Duodenal mucosa (tissue), 2 donors: ENCODE measurements around the gene POU4F3.
A peak's percentile ranks its signal among the peaks of the same experiment; 100 is the strongest.

Experiments used
- H3K27ac ChIP-seq: one replicate; pipeline ENCODE4 v1.7.0; 2013; ENCODE audit warnings: low read depth, low read length
- H3K27me3 ChIP-seq, 2 donors: one replicate each; pipeline ENCODE4 v1.7.0; 2013; ENCODE audit warnings: low read length in 2 of 2, control low read depth in 1 of 2; ENCODE audit not compliant: insufficient read depth in 2 of 2, control insufficient read depth in 1 of 2
- H3K36me3 ChIP-seq, 2 donors: one replicate each; pipeline ENCODE4 v1.7.0; 2013; ENCODE audit warnings: low read length in 2 of 2, control low read depth in 1 of 2; ENCODE audit not compliant: insufficient read depth in 2 of 2, control insufficient read depth in 1 of 2
- H3K4me1 ChIP-seq, 2 donors: one replicate each; pipeline ENCODE4 v1.7.0; 2013; ENCODE audit warnings: low read length in 2 of 2, control low read depth in 1 of 2; ENCODE audit not compliant: insufficient read depth in 2 of 2, control insufficient read depth in 1 of 2
- H3K4me3 ChIP-seq, 2 donors: one replicate each; pipeline ENCODE4 v1.7.0; 2013; ENCODE audit warnings: low read length in 2 of 2, low read depth in 1 of 2
- H3K9ac ChIP-seq, 2 donors: one replicate each; pipeline ENCODE4 v1.7.0; 2013; ENCODE audit warnings: low read length in 2 of 2, low read depth in 1 of 2
- H3K9me3 ChIP-seq, 2 donors: one replicate each; pipeline ENCODE4 v1.7.0; 2013; ENCODE audit warnings: low read length in 2 of 2, control low read depth in 1 of 2; ENCODE audit not compliant: control insufficient read depth in 1 of 2

POU4F3 gene

GRCh38 chr5:146337928-146338327 is 711 bp upstream of the POU4F3 start:
- Histone ChIP-seq H3K4me3 (no peak overlapping the region), H3K27me3 (peaks cover 63 to 90% of the 10 kb centered on the region in 2 donors)

GRCh38 chr5:146339715-146340259 is 1.1 kb downstream of the POU4F3 start:
- H3K36me3 ChIP-seq = no peaks in the 10 kb centered on the region
- H3K4me3 ChIP-seq = no peak overlapping the region
- no peaks in the 10 kb centered on the region for H3K4me1 ChIP-seq
- no peak overlapping the region for H3K27ac ChIP-seq
- H3K9me3 ChIP-seq = no peaks in the 10 kb centered on the region
- peaks cover 76 to 92% of the 10 kb centered on the region in 2 donors for H3K27me3 ChIP-seq
- no peak overlapping the region for H3K9ac ChIP-seq

More at GRCh38 chr5:146337928-146338327, 711 bp upstream of the POU4F3 start:
- H3K9ac ChIP-seq = no peak overlapping the region
- H3K9me3 ChIP-seq = no peaks in the 10 kb centered on the region
- H3K27ac ChIP-seq = no peak overlapping the region
- no peaks in the 10 kb centered on the region for H3K36me3 ChIP-seq
- H3K4me1 ChIP-seq = no peaks in the 10 kb centered on the region

DNA sequence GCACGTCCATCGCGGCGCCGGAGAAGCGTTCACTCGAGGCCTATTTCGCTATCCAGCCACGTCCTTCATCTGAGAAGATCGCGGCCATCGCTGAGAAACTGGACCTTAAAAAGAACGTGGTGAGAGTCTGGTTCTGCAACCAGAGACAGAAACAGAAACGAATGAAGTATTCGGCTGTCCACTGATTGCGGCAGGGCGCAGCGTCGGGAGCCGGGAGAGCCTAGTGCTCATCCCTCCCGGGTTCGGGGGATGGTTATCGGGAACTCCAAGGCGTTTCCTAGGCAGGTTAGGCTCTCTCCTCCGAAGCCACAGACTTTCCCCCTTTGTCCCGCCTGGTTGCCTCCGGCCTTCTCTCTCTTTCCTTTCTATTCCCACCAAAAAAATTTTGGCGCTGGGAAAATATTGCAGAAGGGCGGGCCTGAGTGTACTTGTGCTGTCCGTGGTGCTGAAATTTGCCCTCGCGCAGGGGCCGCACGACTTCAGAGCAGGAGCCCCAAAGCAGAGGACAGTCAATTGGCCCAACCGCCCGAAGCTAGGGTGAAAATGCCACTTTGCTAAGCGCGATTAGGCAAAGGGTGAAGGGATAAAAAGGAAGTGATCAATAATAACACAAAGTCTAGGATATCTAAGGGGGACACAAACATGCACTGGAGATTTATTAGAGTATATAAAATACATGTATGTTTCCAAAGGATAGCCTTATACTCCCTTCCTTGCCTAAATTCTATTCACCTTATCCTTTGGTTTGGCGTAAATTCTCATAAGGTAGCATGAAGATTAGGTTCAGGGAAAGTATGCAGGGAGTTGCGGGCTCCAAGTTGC is 1.8 kb downstream of the POU4F3 start:
- Histone ChIP-seq H3K4me3 (no peak overlapping the region), H3K9ac (no peak overlapping the region), H3K27ac (no peak overlapping the region), H3K27me3 (peaks cover 83 to 93% of the 10 kb centered on the region in 2 donors), H3K9me3 (no peaks in the 10 kb centered on the region), H3K4me1 (no peaks in the 10 kb centered on the region), H3K36me3 (no peaks in the 10 kb centered on the region)

DNA sequence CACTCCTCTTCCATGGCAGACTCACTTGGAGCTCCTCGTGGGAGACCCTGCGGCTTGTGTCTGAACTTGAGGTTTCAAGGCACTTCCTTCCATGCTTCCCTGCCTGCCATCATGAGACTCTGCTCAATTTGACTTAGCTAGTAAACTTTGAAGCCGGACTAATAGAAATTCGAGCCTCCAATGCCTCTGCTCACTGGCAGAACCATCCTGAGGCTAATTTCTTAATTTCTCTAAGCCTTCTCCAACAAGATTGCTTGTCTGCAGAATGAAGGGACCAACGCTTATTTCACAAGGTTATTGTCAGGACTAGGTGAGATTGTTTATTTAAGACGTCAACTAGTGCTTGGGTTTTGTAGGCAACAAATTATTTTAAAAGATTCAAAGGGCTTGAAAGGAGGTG is 3.2 kb downstream of the POU4F3 start:
- H3K4me3 ChIP-seq = no peak overlapping the region
- H3K9me3 ChIP-seq = no peaks in the 10 kb centered on the region
- no peaks in the 10 kb centered on the region for H3K4me1 ChIP-seq
- H3K27ac ChIP-seq = no peak overlapping the region
- H3K36me3 ChIP-seq = no peaks in the 10 kb centered on the region
- H3K9ac ChIP-seq = no peak overlapping the region
- H3K27me3 ChIP-seq = peaks cover 82 to 91% of the 10 kb centered on the region in 2 donors

- Histone ChIP-seq H3K36me3 (no peaks in the 10 kb centered on the region), H3K27ac (no peak overlapping the region), H3K9ac (no peak overlapping the region), H3K9me3 (no peaks in the 10 kb centered on the region), H3K4me3 (no peak overlapping the region), H3K27me3 (peaks cover 78 to 85% of the 10 kb centered on the region in 2 donors), H3K4me1 (no peaks in the 10 kb centered on the region)
These were observed 3.9 kb downstream of the POU4F3 start for GRCh38 chr5:146342519-146342881.

GRCh38 chr5:146342882-146343865 is 4.5 kb downstream of the POU4F3 start:
- H3K36me3 ChIP-seq = no peaks in the 10 kb centered on the region
- no peak overlapping the region for H3K9ac ChIP-seq
- no peak overlapping the region for H3K4me3 ChIP-seq
- H3K9me3 ChIP-seq = no peaks in the 10 kb centered on the region
- H3K27ac ChIP-seq = no peak overlapping the region
- H3K27me3 ChIP-seq = peaks cover 71 to 78% of the 10 kb centered on the region in 2 donors
- no peaks in the 10 kb centered on the region for H3K4me1 ChIP-seq

- Histone ChIP-seq H3K27me3 (peaks cover 64 to 73% of the 10 kb centered on the region in 2 donors), H3K27ac (no peak overlapping the region), H3K4me1 (no peaks in the 10 kb centered on the region), H3K36me3 (no peaks in the 10 kb centered on the region), H3K4me3 (peak overlapping the region in 1 of 2 donors; percentile 19), H3K9me3 (no peaks in the 10 kb centered on the region), H3K9ac (no peak overlapping the region)
These were observed 5.8 kb downstream of the POU4F3 start for GRCh38 chr5:146344155-146345118.

GRCh38 chr5:146345240-146345577 is 6.6 kb downstream of the POU4F3 start:
- H3K4me1 ChIP-seq = no peaks in the 10 kb centered on the region
- H3K27me3 ChIP-seq = peaks cover 56 to 67% of the 10 kb centered on the region in 2 donors
- no peaks in the 10 kb centered on the region for H3K9me3 ChIP-seq
- H3K36me3 ChIP-seq = no peaks in the 10 kb centered on the region
- no peak overlapping the region for H3K27ac ChIP-seq
- peak overlapping the region in 1 of 2 donors; percentile 15 for H3K4me3 ChIP-seq
- H3K9ac ChIP-seq = no peak overlapping the region

DNA sequence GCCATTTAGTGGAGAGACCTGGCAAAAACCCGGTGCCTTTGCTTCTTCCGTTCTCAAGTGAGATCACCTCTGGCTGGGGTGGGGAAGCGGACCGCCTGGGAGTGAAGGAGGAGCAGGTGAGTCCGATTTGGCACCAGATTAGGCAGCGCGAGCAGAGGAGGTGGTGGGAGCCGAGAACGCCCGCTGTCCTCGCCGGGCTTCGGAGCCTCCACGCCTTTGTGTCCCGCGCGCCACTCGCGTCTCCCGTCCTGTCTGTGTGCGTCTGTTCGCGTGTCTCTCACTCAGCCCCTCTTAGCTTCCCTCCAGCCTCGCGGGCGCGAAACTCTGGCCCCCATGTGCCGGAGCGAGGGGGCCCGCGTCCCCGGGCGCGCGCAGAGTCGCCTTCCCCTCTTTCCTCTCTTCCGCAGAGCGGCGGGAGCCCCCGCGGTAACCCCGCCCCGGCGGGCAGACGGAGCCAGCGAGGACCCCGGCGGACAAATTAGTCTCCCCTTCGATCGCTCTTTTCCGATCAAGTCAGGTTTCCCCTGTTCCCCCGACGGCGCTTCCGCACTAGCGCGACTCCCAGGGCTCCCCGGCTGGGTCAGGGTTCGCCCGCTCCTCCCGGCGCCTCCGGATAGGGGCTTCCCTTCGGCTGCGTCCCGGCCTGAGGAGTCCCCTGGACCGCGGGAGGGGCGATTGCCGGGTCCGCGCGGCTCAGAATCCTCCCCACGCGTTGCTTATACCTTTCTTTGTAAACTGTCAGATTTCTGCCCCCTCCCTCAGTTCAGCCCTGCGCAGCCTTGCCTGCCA is 7.1 kb downstream of the POU4F3 start:
- Histone ChIP-seq H3K9me3 (no peaks in the 10 kb centered on the region), H3K4me1 (no peaks in the 10 kb centered on the region), H3K27me3 (peaks cover 52 to 61% of the 10 kb centered on the region in 2 donors), H3K36me3 (no peaks in the 10 kb centered on the region), H3K27ac (no peak overlapping the region), H3K4me3 (no peak overlapping the region), H3K9ac (no peak overlapping the region)
